ENCODE data around the gene TARP.
"Not testable (repeated sequence)": the region's sequence is repeated elsewhere in the genome, so short reads cannot be mapped to it uniquely, and the experiment has no call there.

GRCh38 chr7:38263274-38263673, 10.2 kb downstream of the TARP start:
- not testable (repeated sequence) for TF ChIP-seq ZNF565 (CRISPR knock-in tag; conservative IDR thresholded peaks at IDR 0.05; ENCODE audit: low read depth); CREB5 (CRISPR knock-in tag; IDR thresholded peaks at IDR 0.05; ENCODE audit: low read depth); ARNTL (CRISPR knock-in tag; IDR thresholded peaks at IDR 0.05; ENCODE audit: borderline replicate concordance, low read depth); CSRNP3 (CRISPR knock-in tag; IDR thresholded peaks at IDR 0.05); RARB (CRISPR knock-in tag; IDR thresholded peaks at IDR 0.05); ZNF70 (CRISPR knock-in tag; IDR thresholded peaks at IDR 0.05); ISL1 (CRISPR knock-in tag; IDR thresholded peaks at IDR 0.05); BACH2 (CRISPR knock-in tag; IDR thresholded peaks at IDR 0.05; ENCODE audit: borderline replicate concordance); PATZ1 (CRISPR knock-in tag; IDR thresholded peaks at IDR 0.05; ENCODE audit: borderline replicate concordance); SNAI2 (CRISPR knock-in tag; IDR thresholded peaks at IDR 0.05); POU6F1 (CRISPR knock-in tag; IDR thresholded peaks at IDR 0.05; ENCODE audit: borderline replicate concordance, low read depth); ZFP30 (CRISPR knock-in tag; IDR thresholded peaks at IDR 0.05)

All from SK-N-SH treated with all-trans-retinoic acid at 6 μM for 48 hours (cell line).